HepG2 (cell line): Measurements from ENCODE around the gene GAD1. TPM values are rescaled to one million over a fixed set of nuclear protein-coding genes. Genes with fewer than 3 reads are reported as not detected.

Experiments
- ATAC-seq: fragments of 200-7000 bp; cut with Tn5 transposase; 3 replicates; pipeline ENCODE4 v1.9.1; 2020; ENCODE audit warnings: mild to moderate bottlenecking, moderate library complexity
- BruUV-seq: library from RNA; stranded (reverse); fragments of 400-500 nt; replicated peaks from 2 replicates; lab custom pipeline; 2021; lab: Mats Ljungman, UMichigan
- CTCF ChIA-PET: fragments of 300-600 bp; formaldehyde crosslinking; extraction: SDS; loops from one replicate; lab custom pipeline; 2021; ENCODE audit warnings: low total read pairs, inconsistent platforms, low intra/inter-chr PET ratio; lab: Yijun Ruan, JAX
- POLR2A ChIA-PET: fragments of 350-600 bp; sonication (Branson Sonifier 250); formaldehyde crosslinking; loops from one replicate; lab custom pipeline; 2020; ENCODE audit warnings: antibody characterized with exemption, inconsistent platforms; lab: Yijun Ruan, JAX
- DNase-seq: peaks from one replicate; pipeline ENCODE4 v3.0.0-alpha.2; 2015; ENCODE audit warnings: low spot score
- FAIRE-seq: peaks from 3 replicates; lab custom pipeline; 2011; peaks lifted over from hg19 to GRCh38; lab: Jason Lieb, UNC
- H2AFZ ChIP-seq: one replicate; pipeline ENCODE4 v1.6.1; 2011; ENCODE audit warnings: low read length, inconsistent platforms
- H3K27ac ChIP-seq: fragments of 300-600 bp; 3 replicates; pipeline ENCODE4 v1.8.0; 2011; ENCODE audit warnings: mixed run types, mild to moderate bottlenecking, mixed read lengths, low read length, inconsistent platforms; ENCODE audit not compliant: insufficient read depth; ENCODE audit errors: extremely low read length
- H3K27me3 ChIP-seq, 2 experiments: fragments of 200-600 bp in 1 of 2; 2 replicates in 1 of 2; 3 replicates in 1 of 2; pipeline versions ENCODE4 v1.6.0 to v1.8.0; 2011; ENCODE audit warnings: low read length in 2 of 2, mild to moderate bottlenecking in 2 of 2, moderate library complexity in 2 of 2, inconsistent platforms in 1 of 2; ENCODE audit not compliant: insufficient read depth in 2 of 2, control insufficient read depth in 1 of 2
- H3K36me3 ChIP-seq, 2 experiments: fragments of 200-600 bp in 1 of 2; replicated peaks in 1 of 2; 2 replicates in 1 of 2; 3 replicates in 1 of 2; pipeline versions ENCODE4 v1.5.1 to v1.8.0; 2011; ENCODE audit warnings: low read length in 2 of 2, inconsistent platforms in 1 of 2; ENCODE audit not compliant: insufficient read depth in 2 of 2, control insufficient read depth in 1 of 2
- H3K4me1 ChIP-seq: 2 replicates; pipeline ENCODE4 v1.5.1; 2012; ENCODE audit warnings: low read length, inconsistent platforms; ENCODE audit not compliant: insufficient read depth
- H3K4me2 ChIP-seq: 2 replicates; pipeline ENCODE4 v1.6.0; 2011; ENCODE audit warnings: low read depth, low read length, inconsistent platforms
- H3K4me3 ChIP-seq, 3 experiments: fragments of 200-600 bp in 1 of 3; sonication (generic), shearing (Covaris generic) in 1 of 3; replicated peaks in 1 of 3; 2 replicates each; pipeline ENCODE4 v1.5.1; 2011 to 2016; ENCODE audit warnings: low read length in 3 of 3, inconsistent platforms in 2 of 3, low read depth in 2 of 3, mild to moderate bottlenecking in 2 of 3, control low read depth in 1 of 3, mixed read lengths in 1 of 3; ENCODE audit not compliant: insufficient read depth in 1 of 3
- H3K79me2 ChIP-seq: one replicate; pipeline ENCODE4 v1.6.1; 2011; ENCODE audit warnings: low read length, inconsistent platforms; ENCODE audit not compliant: insufficient read depth
- H3K9ac ChIP-seq: 2 replicates; pipeline ENCODE4 v1.6.0; 2011; ENCODE audit warnings: mild to moderate bottlenecking, low read depth, low read length, inconsistent platforms; ENCODE audit not compliant: insufficient read depth
- H3K9me3 ChIP-seq: 2 replicates; pipeline ENCODE4 v1.5.1; 2012; ENCODE audit warnings: mild to moderate bottlenecking, low read length
- H4K20me1 ChIP-seq: 2 replicates; pipeline ENCODE4 v1.6.0; 2011; ENCODE audit warnings: inconsistent platforms, mild to moderate bottlenecking, low read length, moderate library complexity; ENCODE audit not compliant: insufficient read depth
- NCOR1 ChIP-seq: fragments of 200-600 bp; sonication (generic); IDR thresholded peaks from 2 replicates; pipeline ENCODE4 v1.7.0; 2017; ENCODE audit warnings: antibody characterized with exemption, low read length, borderline replicate concordance
- TEAD2 ChIP-seq: sonication (generic); formaldehyde crosslinking; IDR thresholded peaks from 2 replicates; pipeline ENCODE4 v1.9.0; 2021; ENCODE audit warnings: missing genetic modification reagents
- TGIF2 ChIP-seq: IDR thresholded peaks from 2 replicates; pipeline ENCODE4 v1.6.1; 2016; ENCODE audit warnings: control low read depth, missing compliant biosample characterization
- ZNF510 ChIP-seq: sonication (generic); formaldehyde crosslinking; IDR thresholded peaks from 2 replicates; pipeline ENCODE4 v1.4.0; 2020; ENCODE audit warnings: low read depth, mild to moderate bottlenecking, missing genetic modification reagents
- ZNF747 ChIP-seq: sonication (generic); formaldehyde crosslinking; IDR thresholded peaks from 2 replicates; pipeline ENCODE4 v1.8.1; 2023; ENCODE audit warnings: missing genetic modification reagents, mild to moderate bottlenecking, borderline replicate concordance
- WGBS: methylation state at CpG from one replicate; pipeline ENCODE4 v1.1.6; 2017; ENCODE audit warnings: low lambda C conversion rate; 5-methylcytosine and 5-hydroxymethylcytosine counted together
- in situ Hi-C: cut with HindIII; loops from 2 replicates; pipeline ENCODE4 v1.10.0; 2017; ENCODE audit warnings: low pct_unique_long_range_greater_than_20kb; ENCODE audit not compliant: extremely low pct_ligation_motif_present
- intact Hi-C: fragments of 100-400 bp; cut with micrococcal nuclease; formaldehyde crosslinking; loops from one replicate; pipeline ENCODE4 v1.10.0; 2022; ENCODE audit not compliant: unreplicated experiment
- polyA plus RNA-seq, 8 experiments: library from polyadenylated mRNA; depleted of rRNA in 3 of 8; stranded (reverse) in 7 of 8; unstranded in 1 of 8; fragments of >200 nt; fragmentation: Illumina TruSeq in 4 of 8; extraction: Trizol in 4 of 8; gene quantifications; 2 replicates each; pipeline versions ENCODE4 v1.2.1 to v1.2.3, GENCODE V29; 2011 to 2016; ENCODE audit warnings: low read depth in 4 of 8, missing spikeins in 1 of 8, mixed read lengths in 1 of 8; ENCODE audit not compliant: insufficient read depth in 1 of 8
- total RNA-seq, 5 experiments: library from RNA; depleted of rRNA; stranded (reverse); fragments of >200 nt; fragmentation: Illumina TruSeq; extraction: Trizol; gene quantifications; 2 replicates each; pipeline ENCODE4 v1.2.3, GENCODE V29; 2016; ENCODE audit warnings: low read depth in 1 of 5
- TF ChIP-seq, protein P1 (sequence below): sonication (generic); formaldehyde crosslinking; IDR thresholded peaks from 2 replicates; pipeline ENCODE4 v1.8.1; 2023; ENCODE audit warnings: missing genetic modification reagents, mild to moderate bottlenecking, borderline replicate concordance
- TF ChIP-seq, protein P2 (sequence below): sonication (generic); formaldehyde crosslinking; IDR thresholded peaks from one replicate; pipeline ENCODE4 v1.5.1; 2020; ENCODE audit warnings: mild to moderate bottlenecking, missing genetic modification reagents; ENCODE audit errors: not compliant biosample characterization

Gene GAD1
- total and polyA plus RNA-seq, 2 of the 13 experiments (the other 11 are each of a cell fraction or from before 2014, with no cell fraction given): 0.09 to 0.13 TPM

- Histone ChIP-seq H3K9ac (no peak overlapping the region), H3K79me2 (no peaks in the 10 kb centered on the region), H3K27me3 (peaks cover 0 to 7% of the 10 kb centered on the region in 2 experiments; a peak in 2 of 5 replicates), H3K4me2 (no peak overlapping the region), H3K4me3 (no peak overlapping the region), H3K4me1 (no peaks in the 10 kb centered on the region), H3K27ac (no peak overlapping the region), H4K20me1 (no peaks in the 10 kb centered on the region), H3K36me3 (no peaks in the 10 kb centered on the region), H2AFZ (no peak overlapping the region), H3K9me3 (no peaks in the 10 kb centered on the region)
- no peak for TF ChIP-seq ZNF510
- TF ChIP-seq ZNF747 (CRISPR knock-in tag): no peak
- no peak for TF ChIP-seq TGIF2 (CRISPR knock-in tag)
- TF ChIP-seq, protein P1, sequence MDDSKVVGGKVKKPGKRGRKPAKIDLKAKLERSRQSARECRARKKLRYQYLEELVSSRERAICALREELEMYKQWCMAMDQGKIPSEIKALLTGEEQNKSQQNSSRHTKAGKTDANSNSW: no peak
- no peak for TF ChIP-seq NCOR1
- TF ChIP-seq, protein P2, sequence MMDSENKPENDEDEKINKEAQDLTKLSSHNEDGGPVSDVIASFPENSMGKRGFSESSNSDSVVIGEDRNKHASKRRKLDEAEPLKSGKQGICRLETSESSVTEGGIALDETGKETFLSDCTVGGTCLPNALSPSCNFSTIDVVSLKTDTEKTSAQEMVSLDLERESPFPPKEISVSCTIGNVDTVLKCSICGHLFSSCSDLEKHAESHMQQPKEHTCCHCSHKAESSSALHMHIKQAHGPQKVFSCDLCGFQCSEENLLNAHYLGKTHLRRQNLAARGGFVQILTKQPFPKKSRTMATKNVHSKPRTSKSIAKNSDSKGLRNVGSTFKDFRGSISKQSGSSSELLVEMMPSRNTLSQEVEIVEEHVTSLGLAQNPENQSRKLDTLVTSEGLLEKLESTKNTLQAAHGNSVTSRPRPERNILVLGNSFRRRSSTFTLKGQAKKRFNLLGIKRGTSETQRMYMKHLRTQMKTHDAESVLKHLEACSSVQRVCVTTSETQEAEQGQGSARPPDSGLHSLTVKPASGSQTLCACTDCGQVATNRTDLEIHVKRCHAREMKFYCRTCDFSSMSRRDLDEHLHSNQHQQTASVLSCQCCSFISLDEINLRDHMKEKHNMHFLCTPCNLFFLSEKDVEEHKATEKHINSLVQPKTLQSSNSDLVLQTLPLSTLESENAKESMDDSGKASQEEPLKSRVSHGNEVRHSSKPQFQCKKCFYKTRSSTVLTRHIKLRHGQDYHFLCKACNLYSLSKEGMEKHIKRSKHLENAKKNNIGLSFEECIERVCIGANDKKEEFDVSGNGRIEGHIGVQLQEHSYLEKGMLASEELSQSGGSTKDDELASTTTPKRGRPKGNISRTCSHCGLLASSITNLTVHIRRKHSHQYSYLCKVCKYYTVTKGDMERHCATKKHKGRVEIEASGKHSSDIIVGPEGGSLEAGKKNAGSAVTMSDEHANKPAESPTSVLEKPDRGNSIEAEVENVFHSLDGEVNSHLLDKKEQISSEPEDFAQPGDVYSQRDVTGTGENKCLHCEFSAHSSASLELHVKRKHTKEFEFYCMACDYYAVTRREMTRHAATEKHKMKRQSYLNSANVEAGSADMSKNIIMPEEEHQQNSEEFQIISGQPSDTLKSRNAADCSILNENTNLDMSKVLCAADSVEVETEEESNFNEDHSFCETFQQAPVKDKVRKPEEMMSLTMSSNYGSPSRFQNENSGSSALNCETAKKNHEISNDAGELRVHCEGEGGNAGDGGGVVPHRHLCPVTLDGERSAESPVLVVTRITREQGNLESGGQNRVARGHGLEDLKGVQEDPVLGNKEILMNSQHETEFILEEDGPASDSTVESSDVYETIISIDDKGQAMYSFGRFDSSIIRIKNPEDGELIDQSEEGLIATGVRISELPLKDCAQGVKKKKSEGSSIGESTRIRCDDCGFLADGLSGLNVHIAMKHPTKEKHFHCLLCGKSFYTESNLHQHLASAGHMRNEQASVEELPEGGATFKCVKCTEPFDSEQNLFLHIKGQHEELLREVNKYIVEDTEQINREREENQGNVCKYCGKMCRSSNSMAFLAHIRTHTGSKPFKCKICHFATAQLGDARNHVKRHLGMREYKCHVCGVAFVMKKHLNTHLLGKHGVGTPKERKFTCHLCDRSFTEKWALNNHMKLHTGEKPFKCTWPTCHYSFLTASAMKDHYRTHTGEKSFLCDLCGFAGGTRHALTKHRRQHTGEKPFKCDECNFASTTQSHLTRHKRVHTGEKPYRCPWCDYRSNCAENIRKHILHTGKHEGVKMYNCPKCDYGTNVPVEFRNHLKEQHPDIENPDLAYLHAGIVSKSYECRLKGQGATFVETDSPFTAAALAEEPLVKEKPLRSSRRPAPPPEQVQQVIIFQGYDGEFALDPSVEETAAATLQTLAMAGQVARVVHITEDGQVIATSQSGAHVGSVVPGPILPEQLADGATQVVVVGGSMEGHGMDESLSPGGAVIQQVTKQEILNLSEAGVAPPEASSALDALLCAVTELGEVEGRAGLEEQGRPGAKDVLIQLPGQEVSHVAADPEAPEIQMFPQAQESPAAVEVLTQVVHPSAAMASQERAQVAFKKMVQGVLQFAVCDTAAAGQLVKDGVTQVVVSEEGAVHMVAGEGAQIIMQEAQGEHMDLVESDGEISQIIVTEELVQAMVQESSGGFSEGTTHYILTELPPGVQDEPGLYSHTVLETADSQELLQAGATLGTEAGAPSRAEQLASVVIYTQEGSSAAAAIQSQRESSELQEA (CRISPR knock-in tag): no peak
- no peak for TF ChIP-seq TEAD2
- BruUV-seq: no TSS peak
- WGBS: 31% methylated on average over 5 of the region's 5 CpGs
- FAIRE-seq: no peak
- intact Hi-C loops: no loop called here
- no peak for DNase-seq
- CTCF ChIA-PET: no interaction called here
- POLR2A ChIA-PET: no interaction called here
- in situ Hi-C loops: no loop called here
- ATAC-seq: no peak
Measured at GRCh38 chr2:170828533-170828916, 11.8 kb downstream of the GAD1 start.
